ENCODE measurements around the gene KRT74.

Gene KRT74

GRCh38 chr12:52568111-52568510 lies 5.5 kb downstream of the KRT74 start:
- DNase-seq: peak; percentile 18

- no peak for DNase-seq
Observed at GRCh38 chr12:52566847-52567291, 6.8 kb downstream of the KRT74 start.

GRCh38 chr12:52564582-52564981 lies 9.1 kb downstream of the KRT74 start:
- no peak for DNase-seq

- DNase-seq: no peak
Observed at GRCh38 chr12:52561880-52562449, 11.7 kb downstream of the KRT74 start.

GRCh38 chr12:52559979-52560378 lies 13.7 kb downstream of the KRT74 start:
- DNase-seq: no peak

- DNase-seq: no peak
Observed at GRCh38 chr12:52558781-52559445, 14.7 kb downstream of the KRT74 start.

GRCh38 chr12:52557476-52557875 lies 16.2 kb downstream of the KRT74 start:
- DNase-seq: no peak

GRCh38 chr12:52555577-52555976 lies 18.1 kb downstream of the KRT74 start:
- no peak for DNase-seq

- no peak for DNase-seq
Observed at GRCh38 chr12:52552681-52553195, 20.9 kb downstream of the KRT74 start, which contains the start of gene KRT71. Gene KRT71, minus strand, starts transcription at chr12:52553145. Its CDS starts 68 bp downstream, at chr12:52553077.

GRCh38 chr12:52552055-52552454 lies 21.6 kb downstream of the KRT74 start:
- DNase-seq: peak; percentile 13

GRCh38 chr12:52551216-52551865 lies 22.3 kb downstream of the KRT74 start:
- DNase-seq: no peak

GRCh38 chr12:52546126-52546525 lies 27.5 kb downstream of the KRT74 start:
- no peak for DNase-seq

GRCh38 chr12:52543985-52544883 lies 29.4 kb downstream of the KRT74 start:
- DNase-seq: peak; percentile 23

GRCh38 chr12:52542785-52543318 lies 30.8 kb downstream of the KRT74 start:
- no peak for DNase-seq

GRCh38 chr12:52542157-52542556 lies 31.5 kb downstream of the KRT74 start:
- DNase-seq: no peak

- DNase-seq: no peak
Observed at GRCh38 chr12:52541709-52542108, 31.9 kb downstream of the KRT74 start.

- no peak for DNase-seq
Observed at GRCh38 chr12:52540531-52540930, 33.1 kb downstream of the KRT74 start.

- no peak for DNase-seq
Observed at GRCh38 chr12:52539821-52540173, 33.8 kb downstream of the KRT74 start.

- no peak for DNase-seq
Observed at GRCh38 chr12:52539083-52539820, 34.4 kb downstream of the KRT74 start.

- no peak for DNase-seq
Observed at GRCh38 chr12:52537101-52537500, 36.5 kb downstream of the KRT74 start.

- DNase-seq: no peak
Observed at GRCh38 chr12:52535574-52535973, 38.1 kb downstream of the KRT74 start.

- no peak for DNase-seq
Observed at GRCh38 chr12:52534482-52534881, 39.2 kb downstream of the KRT74 start.

Measured in midbrain (tissue), 1 donor.